ENCODE data around the gene OPA1. TPM values are rescaled to one million over a fixed set of nuclear protein-coding genes. Genes with fewer than 3 reads are reported as not detected.

OPA1 gene
- total RNA-seq, 4 donors from 2014 or later = 33.0 to 57.4 (median 39.4) TPM

DNA sequence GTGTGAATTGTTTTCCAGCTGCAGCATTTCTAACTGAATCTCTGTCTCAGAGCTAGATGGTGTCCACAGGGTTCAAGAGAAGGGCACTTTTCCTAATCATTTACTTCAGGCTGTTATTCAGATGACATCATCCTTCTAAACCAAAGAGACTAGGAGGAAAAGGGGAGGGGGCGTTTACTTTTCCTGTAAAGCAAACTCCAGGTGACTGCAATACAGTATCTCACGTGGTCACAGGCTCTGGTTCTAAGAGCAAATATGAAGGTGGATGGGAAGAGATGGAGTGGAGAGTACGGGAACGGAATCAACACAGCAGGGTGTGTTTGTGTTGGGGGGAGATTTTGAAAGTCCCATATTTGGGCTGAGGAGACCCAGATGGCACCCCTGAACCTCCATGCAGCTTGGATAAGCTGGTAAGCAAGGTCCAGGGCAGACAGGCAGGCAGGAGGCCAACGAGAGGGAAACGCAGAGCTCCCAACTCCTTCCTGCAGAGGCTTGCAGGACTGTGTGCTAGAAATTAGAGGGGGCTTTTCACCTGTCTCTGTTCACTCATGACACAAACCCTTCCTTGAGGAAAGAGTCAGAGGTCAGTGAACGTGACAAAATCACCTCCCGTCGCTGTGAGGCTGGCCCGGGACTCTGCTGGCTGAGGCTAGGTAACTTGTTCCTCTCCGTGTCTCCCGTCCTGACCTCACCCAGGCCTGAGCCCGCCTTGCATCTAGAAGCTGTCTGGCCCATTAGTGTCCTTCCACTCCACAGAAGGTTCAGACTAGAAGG is 151.2 kb downstream of the OPA1 start:
- TF ChIP-seq, protein P1, sequence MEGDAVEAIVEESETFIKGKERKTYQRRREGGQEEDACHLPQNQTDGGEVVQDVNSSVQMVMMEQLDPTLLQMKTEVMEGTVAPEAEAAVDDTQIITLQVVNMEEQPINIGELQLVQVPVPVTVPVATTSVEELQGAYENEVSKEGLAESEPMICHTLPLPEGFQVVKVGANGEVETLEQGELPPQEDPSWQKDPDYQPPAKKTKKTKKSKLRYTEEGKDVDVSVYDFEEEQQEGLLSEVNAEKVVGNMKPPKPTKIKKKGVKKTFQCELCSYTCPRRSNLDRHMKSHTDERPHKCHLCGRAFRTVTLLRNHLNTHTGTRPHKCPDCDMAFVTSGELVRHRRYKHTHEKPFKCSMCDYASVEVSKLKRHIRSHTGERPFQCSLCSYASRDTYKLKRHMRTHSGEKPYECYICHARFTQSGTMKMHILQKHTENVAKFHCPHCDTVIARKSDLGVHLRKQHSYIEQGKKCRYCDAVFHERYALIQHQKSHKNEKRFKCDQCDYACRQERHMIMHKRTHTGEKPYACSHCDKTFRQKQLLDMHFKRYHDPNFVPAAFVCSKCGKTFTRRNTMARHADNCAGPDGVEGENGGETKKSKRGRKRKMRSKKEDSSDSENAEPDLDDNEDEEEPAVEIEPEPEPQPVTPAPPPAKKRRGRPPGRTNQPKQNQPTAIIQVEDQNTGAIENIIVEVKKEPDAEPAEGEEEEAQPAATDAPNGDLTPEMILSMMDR (IDR thresholded peaks at IDR 0.05) = peak in 1 of 3 donors; percentile 36
- TF ChIP-seq POLR2A (IDR thresholded peaks at IDR 0.05) = no peak
- no peak overlapping the region for H3K4me3 ChIP-seq (ENCODE audit: low read depth, poor library complexity, severe bottlenecking)
- 76 to 82% methylated on average over 13 of the region's 13 CpGs for WGBS, 2 donors
- intact Hi-C loops (cut with DNase I; ENCODE audit: low total_unique reads) = no loop called here
- no peak for DNase-seq (ENCODE audit: low spot score in 2 of 2)

DNA sequence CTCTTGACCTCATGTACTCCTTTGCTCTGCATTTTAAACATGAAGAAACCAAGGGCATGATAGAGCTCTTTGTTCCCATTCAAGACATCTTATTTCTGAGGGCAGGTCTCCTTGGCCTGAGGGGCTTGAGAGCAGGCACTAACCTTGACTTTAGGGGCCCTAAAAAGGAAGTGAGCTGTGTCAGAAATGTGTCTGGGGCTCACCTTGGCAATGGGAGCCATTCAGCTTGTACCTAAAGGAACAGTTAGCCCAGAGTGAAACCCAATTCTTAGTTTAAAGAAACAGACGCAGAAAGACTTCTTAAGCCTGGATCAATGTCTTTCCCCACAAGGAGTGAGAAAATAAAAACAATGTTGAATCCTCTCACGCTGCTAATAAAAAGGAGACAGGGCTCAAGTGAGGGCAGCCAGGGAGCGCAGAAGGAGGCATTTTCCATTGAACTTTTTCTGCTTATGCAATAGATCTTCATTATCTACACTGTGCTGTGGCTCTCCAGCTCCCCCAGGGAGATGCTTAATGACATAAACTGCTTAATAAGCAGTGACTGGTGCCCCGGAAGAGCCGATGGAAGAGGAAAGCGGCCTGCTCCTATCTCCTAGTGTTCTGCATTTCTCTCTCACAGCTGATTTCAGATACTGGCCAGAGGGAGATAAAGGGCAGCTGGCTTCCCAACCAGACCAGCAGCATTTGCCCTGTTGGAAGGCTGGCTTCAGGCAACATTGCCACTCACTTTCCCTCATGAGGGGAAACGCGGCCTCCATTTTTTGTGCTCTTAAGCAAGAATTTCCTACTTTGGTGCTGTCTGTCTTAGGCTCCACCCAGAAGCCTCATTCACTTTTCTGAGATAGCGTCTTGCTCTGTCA is 152.0 kb downstream of the OPA1 start:
- intact Hi-C loops (cut with DNase I; ENCODE audit: low total_unique reads) = no loop called here
- no peak for DNase-seq (ENCODE audit: low spot score in 2 of 2)
- H3K4me3 ChIP-seq (ENCODE audit: low read depth, poor library complexity, severe bottlenecking) = no peak overlapping the region
- 71 to 82% methylated on average over 9 of the region's 9 CpGs for WGBS, 2 donors
- TF ChIP-seq POLR2A (IDR thresholded peaks at IDR 0.05) = no peak
- TF ChIP-seq, protein P1 (IDR thresholded peaks at IDR 0.05) = no peak

DNA sequence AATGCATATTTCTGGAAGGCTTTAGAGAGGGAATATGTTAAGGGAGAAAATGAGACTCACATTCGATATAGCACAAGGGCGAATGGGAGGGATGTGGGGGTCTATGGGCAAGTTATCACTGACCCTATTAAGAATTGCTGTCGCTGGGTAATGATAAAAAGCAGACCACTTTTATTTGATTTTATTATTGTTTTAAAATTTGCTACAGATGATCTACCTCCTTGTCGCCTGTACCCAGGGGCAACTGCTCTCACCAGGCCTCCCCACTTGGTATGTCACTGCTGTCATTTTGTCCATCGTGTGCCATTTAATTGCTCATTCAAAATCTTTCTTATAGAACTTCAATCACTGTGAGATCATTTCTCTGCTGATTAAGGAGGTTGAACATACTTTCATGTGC is 153.8 kb downstream of the OPA1 start:
- no peak overlapping the region for H3K4me3 ChIP-seq (ENCODE audit: low read depth, poor library complexity, severe bottlenecking)
- no peak for DNase-seq (ENCODE audit: low spot score in 2 of 2)
- 95 to 98% methylated on average over 5 of the region's 5 CpGs for WGBS, 2 donors
- TF ChIP-seq, protein P1 (IDR thresholded peaks at IDR 0.05) = no peak
- no peak for TF ChIP-seq POLR2A (IDR thresholded peaks at IDR 0.05)
- intact Hi-C loops (cut with DNase I; ENCODE audit: low total_unique reads) = no loop called here

Other genes starting within 250 kb of the OPA1 start
- gene ATP13A5, start 214.5 kb upstream of the OPA1 start, total RNA-seq = 1 to 10 TPM; 4.4 to 9.7 (median 5.2) TPM
- gene ATP13A4, start 38.3 kb upstream of the OPA1 start, total RNA-seq = 10 to 100 TPM; 29.9 to 44.9 (median 41.5) TPM